Gastrocnemius medialis (tissue), 4 donors: ENCODE measurements around the gene TCF23. TPM values are rescaled to one million over a fixed set of nuclear protein-coding genes. Genes with fewer than 3 reads are reported as not detected.

Experiments used
- ATAC-seq, 2 donors: fragments of 150-250 bp; one replicate each; pipeline ENCODE4 v1.9.1; 2016
- DNase-seq, 2 donors: peaks; one replicate each; pipeline ENCODE4 v3.0.0-alpha.2; 2019
- H3K27ac ChIP-seq, 4 donors: fragments of 200-600 bp; sonication (generic); 1 replicate in 1 of 4; 2 replicates in 3 of 4; pipeline ENCODE4 v1.5.1; 2016 to 2018; ENCODE audit warnings: mild to moderate bottlenecking in 2 of 4, moderate library complexity in 1 of 4
- H3K27me3 ChIP-seq, 3 donors: fragments of 200-600 bp; sonication (generic) in 2 of 3; 1 replicate in 1 of 3; 2 replicates in 2 of 3; pipeline versions ENCODE4 v1.5.1 to v1.6.0; 2016 to 2019; ENCODE audit warnings: mild to moderate bottlenecking in 1 of 3, moderate library complexity in 1 of 3
- H3K36me3 ChIP-seq, 2 donors: fragments of 200-600 bp; sonication (generic) in 1 of 2; one replicate each; pipeline ENCODE4 v1.5.1; 2017 to 2018
- H3K4me1 ChIP-seq, 2 donors: fragments of 200-600 bp; sonication (generic) in 1 of 2; one replicate each; pipeline ENCODE4 v1.5.1; 2016 to 2017; ENCODE audit warnings: mild to moderate bottlenecking in 2 of 2
- H3K4me3 ChIP-seq, 4 donors: fragments of 200-600 bp; sonication (generic) in 3 of 4; 1 replicate in 1 of 4; 2 replicates in 3 of 4; pipeline ENCODE4 v1.5.1; 2016 to 2019; ENCODE audit warnings: mild to moderate bottlenecking in 2 of 4
- H3K9me3 ChIP-seq, 3 donors: fragments of 200-600 bp; sonication (generic) in 2 of 3; 1 replicate in 1 of 3; 2 replicates in 2 of 3; pipeline ENCODE4 v1.5.1; 2016 to 2019
- CTCF ChIP-seq, 5 experiments: fragments of 450-650 bp in 3 of 5; fragments of 200-600 bp in 2 of 5; sonication (generic) in 2 of 5; IDR thresholded peaks in 4 of 5; conservative IDR thresholded peaks in 1 of 5; 1 replicate in 4 of 5; 2 replicates in 1 of 5; pipeline ENCODE4 v1.5.1; 2016 to 2019; ENCODE audit warnings: antibody characterized with exemption in 5 of 5, mild to moderate bottlenecking in 3 of 5, moderate library complexity in 3 of 5
- POLR2A ChIP-seq, 2 donors: fragments of 450-650 bp; IDR thresholded peaks; one replicate each; pipeline ENCODE4 v1.6.1; 2017; ENCODE audit warnings: antibody characterized with exemption in 2 of 2, mild to moderate bottlenecking in 2 of 2, moderate library complexity in 2 of 2
- in situ Hi-C, 4 donors: fragments of 200-750 bp; cut with MboI; loops; one replicate each; pipeline versions ENCODE4 v1.15.0 to v1.8.0; 2017; ENCODE audit warnings: low sequenced_read_pairs in 4 of 4
- intact Hi-C: fragments of 100-400 bp; cut with DNase I; formaldehyde crosslinking; loops from one replicate; pipeline ENCODE4 v1.15.1; 2023; ENCODE audit warnings: low total_unique reads
- total RNA-seq, 4 donors: library from RNA; depleted of rRNA; stranded (reverse); fragments of >200 nt; gene quantifications; one replicate each; pipeline versions ENCODE4 v1.1.0 to v1.2.3, GENCODE V29; 2016

Gene TCF23
- total RNA-seq, 4 donors from 2014 or later, result 0.20 TPM; not detected in 3

GRCh38 chr2:27152102-27152795 lies 3.4 kb downstream of the TCF23 start:
- Histone ChIP-seq H3K36me3 (no peaks in the 10 kb centered on the region), H3K4me3 (no peak overlapping the region), H3K4me1 (no peaks in the 10 kb centered on the region), H3K9me3 (no peaks in the 10 kb centered on the region), H3K27ac (no peak overlapping the region), H3K27me3 (no peaks in the 10 kb centered on the region)
- intact Hi-C loops (no loop called here), in situ Hi-C loops (no loop called here)
- DNase-seq, result no peak
- TF ChIP-seq CTCF (IDR thresholded peaks at IDR 0.05 in 4 of 5, conservative IDR thresholded peaks at IDR 0.05 in 1 of 5) (no peak), POLR2A (IDR thresholded peaks at IDR 0.05) (no peak)
- no peak for ATAC-seq

GRCh38 chr2:27152796-27153464 lies 4.1 kb downstream of the TCF23 start:
- H3K27ac ChIP-seq, result no peak overlapping the region
- intact Hi-C loops, result no loop called here
- in situ Hi-C loops, result no loop called here
- no peak overlapping the region for H3K4me3 ChIP-seq
- H3K27me3 ChIP-seq, result no peaks in the 10 kb centered on the region
- H3K36me3 ChIP-seq, result no peaks in the 10 kb centered on the region
- no peak for TF ChIP-seq POLR2A (IDR thresholded peaks at IDR 0.05)
- TF ChIP-seq CTCF (IDR thresholded peaks at IDR 0.05 in 4 of 5, conservative IDR thresholded peaks at IDR 0.05 in 1 of 5), result no peak
- no peak for DNase-seq
- H3K9me3 ChIP-seq, result no peaks in the 10 kb centered on the region
- H3K4me1 ChIP-seq, result no peaks in the 10 kb centered on the region
- ATAC-seq, result no peak

GRCh38 chr2:27154488-27154887 lies 5.7 kb downstream of the TCF23 start:
- no peaks in the 10 kb centered on the region for H3K4me1 ChIP-seq
- no peaks in the 10 kb centered on the region for H3K9me3 ChIP-seq
- no peak overlapping the region for H3K4me3 ChIP-seq
- TF ChIP-seq POLR2A (IDR thresholded peaks at IDR 0.05) (no peak), CTCF (IDR thresholded peaks at IDR 0.05 in 4 of 5, conservative IDR thresholded peaks at IDR 0.05 in 1 of 5) (no peak)
- no peaks in the 10 kb centered on the region for H3K36me3 ChIP-seq
- DNase-seq, result no peak
- H3K27me3 ChIP-seq, result no peaks in the 10 kb centered on the region
- intact Hi-C loops (no loop called here), in situ Hi-C loops (no loop called here)
- no peak for ATAC-seq
- H3K27ac ChIP-seq, result no peak overlapping the region

GRCh38 chr2:27155069-27155520 lies 6.3 kb downstream of the TCF23 start:
- H3K27ac ChIP-seq, result no peak overlapping the region
- in situ Hi-C loops (no loop called here), intact Hi-C loops (no loop called here)
- no peak for ATAC-seq
- no peak overlapping the region for H3K4me3 ChIP-seq
- no peaks in the 10 kb centered on the region for H3K27me3 ChIP-seq
- no peaks in the 10 kb centered on the region for H3K36me3 ChIP-seq
- DNase-seq, result no peak
- H3K4me1 ChIP-seq, result no peaks in the 10 kb centered on the region
- no peak for TF ChIP-seq POLR2A (IDR thresholded peaks at IDR 0.05)
- TF ChIP-seq CTCF (IDR thresholded peaks at IDR 0.05 in 4 of 5, conservative IDR thresholded peaks at IDR 0.05 in 1 of 5), result no peak
- H3K9me3 ChIP-seq, result no peaks in the 10 kb centered on the region
